H54 (cell line): Measurements from ENCODE around the gene RALGAPA1.

Experiments
- DNase-seq: peaks from one replicate; pipeline ENCODE4 v3.0.0; 2011; ENCODE audit warnings: low spot score, mixed read lengths; ENCODE audit not compliant: insufficient read length
- FAIRE-seq: peaks from 3 replicates; lab custom pipeline; 2011; peaks lifted over from hg19 to GRCh38; lab: Jason Lieb, UNC
- POLR2A ChIP-seq: IDR thresholded peaks from 2 replicates; pipeline ENCODE4 v1.6.1; 2011; ENCODE audit warnings: low read depth, mild to moderate bottlenecking, low read length

The RALGAPA1 gene

DNA sequence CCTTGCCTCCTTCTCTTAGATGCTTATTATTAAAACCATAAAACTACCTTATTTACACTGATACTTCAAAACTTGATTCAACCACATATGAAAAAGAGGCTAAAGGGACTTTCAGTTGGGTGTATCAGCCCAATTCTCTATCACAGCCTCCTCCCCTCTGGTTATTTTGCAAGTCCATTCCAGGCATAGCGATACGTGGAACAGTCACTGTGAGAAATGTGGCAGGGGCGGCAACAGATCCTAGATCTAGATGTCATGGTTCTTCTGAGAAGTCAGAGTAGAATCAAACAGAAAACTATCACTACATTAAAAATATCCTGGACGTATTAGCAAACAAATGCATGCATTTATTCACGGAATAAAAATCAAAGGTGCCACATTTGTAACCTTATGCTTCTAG, 83.2 kb downstream of the RALGAPA1 start:
- DNase-seq (no peak), FAIRE-seq (no peak)
- no peak for TF ChIP-seq POLR2A

DNA sequence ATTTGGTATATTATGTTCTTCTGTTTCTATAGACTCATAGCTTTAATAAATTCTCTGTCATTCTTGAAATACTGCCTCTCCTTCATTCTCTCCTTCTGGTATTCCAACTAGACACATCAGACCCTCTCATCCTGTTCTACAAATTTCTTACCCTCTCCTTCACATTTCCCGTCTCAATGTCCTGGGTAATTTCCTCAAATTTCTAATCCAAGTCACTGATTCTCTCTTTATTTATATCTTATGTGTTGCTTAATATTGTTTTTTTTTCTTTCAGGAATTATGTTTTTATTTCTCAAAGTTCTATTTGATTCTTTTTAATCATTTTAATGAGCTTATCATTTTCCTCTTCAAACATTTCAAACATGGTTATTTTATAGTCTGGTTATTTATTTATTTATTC, 94.0 kb downstream of the RALGAPA1 start:
- no peak for DNase-seq
- TF ChIP-seq POLR2A: no peak
- FAIRE-seq: no peak

DNA sequence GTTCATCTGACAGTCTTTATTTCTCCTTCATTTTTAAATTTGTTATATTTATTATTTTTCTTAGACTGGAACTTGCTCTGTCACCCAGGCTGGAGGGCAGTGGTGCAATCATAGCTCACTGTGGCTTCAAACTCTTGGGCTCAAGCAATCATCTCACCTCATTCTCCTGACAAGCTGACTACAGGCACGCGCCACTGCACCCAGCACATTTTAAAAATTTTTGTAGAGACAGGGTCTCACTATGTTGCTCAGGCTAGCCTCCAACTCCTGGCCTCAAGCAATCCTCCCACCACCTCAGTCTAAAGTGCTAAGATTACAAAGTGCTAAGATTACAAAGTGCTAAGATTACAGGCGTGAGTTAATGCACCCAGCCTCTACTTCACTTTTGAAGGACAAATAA, 96.6 kb downstream of the RALGAPA1 start:
- DNase-seq: no peak
- FAIRE-seq: no peak
- TF ChIP-seq POLR2A: no peak

- no peak for TF ChIP-seq POLR2A
- no peak for DNase-seq
- FAIRE-seq: no peak
Measured at GRCh38 chr14:35708062-35708461, 101.0 kb downstream of the RALGAPA1 start.

GRCh38 chr14:35705636-35706035, 103.5 kb downstream of the RALGAPA1 start:
- DNase-seq: no peak
- FAIRE-seq: no peak
- no peak for TF ChIP-seq POLR2A

DNA sequence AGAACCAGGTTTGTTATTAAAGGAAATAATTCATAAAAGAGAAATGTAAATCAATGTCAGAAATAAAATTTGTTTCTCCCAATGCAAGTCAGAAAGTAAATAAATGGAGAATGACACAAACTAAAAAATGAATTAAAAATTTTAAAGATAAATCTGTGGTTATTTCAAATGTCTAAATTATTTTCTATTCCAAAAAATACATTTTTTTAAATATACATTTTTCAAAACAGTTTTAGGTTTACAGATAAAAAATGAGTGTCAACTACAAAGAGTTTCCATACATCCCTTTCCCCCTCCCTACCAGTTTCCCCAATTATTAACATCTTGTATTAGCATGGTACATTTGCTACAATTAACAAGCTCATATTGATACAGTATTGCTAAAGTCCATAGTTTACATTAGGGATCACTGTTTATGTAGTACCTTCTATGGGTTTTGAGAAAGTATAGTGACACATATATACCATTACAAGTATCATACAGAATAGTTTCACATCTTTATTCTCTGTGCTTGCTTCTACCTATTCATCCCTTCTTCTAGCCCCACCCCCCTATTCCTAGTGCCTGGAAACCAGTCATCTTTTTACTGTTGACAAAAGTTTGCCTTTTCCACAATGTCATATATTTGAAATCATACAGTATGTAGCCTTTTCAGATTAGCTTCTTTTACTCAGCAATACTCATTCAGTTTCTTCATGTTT, 104.2 kb downstream of the RALGAPA1 start:
- DNase-seq (no peak), FAIRE-seq (no peak)
- no peak for TF ChIP-seq POLR2A

DNA sequence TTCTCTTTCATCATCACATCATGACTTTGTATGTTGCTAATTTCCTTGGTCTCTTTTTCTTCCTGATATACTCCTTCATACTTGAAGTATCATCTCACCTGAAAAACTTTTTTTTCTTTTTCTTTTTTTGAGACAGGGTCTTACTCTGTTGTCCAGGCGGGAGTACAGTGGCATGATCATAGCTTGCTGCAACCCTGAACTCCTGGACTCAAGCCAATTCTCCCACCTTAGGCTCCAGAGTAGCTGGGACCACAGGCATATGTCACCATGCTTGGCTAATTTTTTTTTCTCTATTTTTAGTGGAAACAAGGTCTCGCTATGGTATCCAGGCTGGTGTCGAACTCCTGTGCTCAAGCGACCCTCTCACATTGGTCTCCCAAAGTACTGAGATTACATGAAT, 107.6 kb downstream of the RALGAPA1 start:
- FAIRE-seq (no peak), DNase-seq (no peak)
- TF ChIP-seq POLR2A: no peak

GRCh38 chr14:35699791-35700444, 109.2 kb downstream of the RALGAPA1 start:
- FAIRE-seq: no peak
- DNase-seq: no peak
- no peak for TF ChIP-seq POLR2A

DNA sequence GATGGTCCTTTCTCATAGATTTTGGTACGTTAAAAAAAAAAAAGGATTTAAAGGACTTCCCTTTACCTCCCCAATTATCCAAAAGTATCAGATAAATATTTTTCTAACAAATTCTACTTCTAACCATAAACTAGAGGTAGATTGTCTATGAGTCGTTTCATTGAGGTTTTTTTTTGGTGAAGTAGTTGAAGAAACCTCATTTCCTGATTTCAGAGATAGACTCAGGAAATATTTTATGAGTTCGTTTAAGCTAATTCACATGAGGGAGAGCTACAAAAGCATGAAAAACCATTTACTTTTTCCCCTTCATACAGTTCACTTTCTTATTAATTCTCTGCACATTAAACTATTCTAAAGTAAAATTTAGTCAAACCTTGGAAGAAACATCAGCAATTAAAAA, 112.5 kb downstream of the RALGAPA1 start:
- FAIRE-seq: no peak
- no peak for TF ChIP-seq POLR2A

GRCh38 chr14:35696119-35696518, 113.0 kb downstream of the RALGAPA1 start:
- no peak for TF ChIP-seq POLR2A
- FAIRE-seq (no peak), DNase-seq (no peak)

More for the DNA sequence above, 112.5 kb downstream of the RALGAPA1 start:
- no peak for DNase-seq

- DNase-seq (no peak), FAIRE-seq (no peak)
- TF ChIP-seq POLR2A: no peak
Measured at GRCh38 chr14:35695647-35696046, 113.4 kb downstream of the RALGAPA1 start.

- no peak for DNase-seq
- no peak for FAIRE-seq
- no peak for TF ChIP-seq POLR2A
Measured at GRCh38 chr14:35695072-35695471, 114.0 kb downstream of the RALGAPA1 start.

DNA sequence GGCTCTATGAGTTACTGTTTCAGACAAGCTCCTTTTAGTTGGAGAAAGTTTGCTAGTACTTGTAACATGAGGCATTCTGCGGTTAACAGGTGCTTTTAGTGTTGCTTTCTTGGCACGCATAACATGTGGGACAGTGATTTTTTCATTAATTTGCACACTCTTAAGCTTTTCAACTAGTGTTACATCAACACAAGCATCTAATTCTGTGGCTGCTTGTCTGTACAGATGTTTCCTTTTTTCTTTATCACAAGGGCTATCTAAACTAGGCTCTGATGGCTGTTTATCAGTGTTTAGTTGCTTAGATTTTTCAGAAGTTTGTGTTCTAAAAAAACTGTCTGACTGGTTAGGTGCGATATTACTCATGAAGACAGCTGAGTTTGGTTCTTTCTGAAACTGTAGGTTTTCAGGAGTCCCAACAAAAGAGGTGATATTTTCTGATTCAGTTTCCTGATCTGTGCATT, 120.1 kb downstream of the RALGAPA1 start:
- no peak for FAIRE-seq
- DNase-seq: no peak
- TF ChIP-seq POLR2A: no peak

- no peak for TF ChIP-seq POLR2A
- no peak for FAIRE-seq
- DNase-seq: no peak
Measured at GRCh38 chr14:35688126-35688826, 120.8 kb downstream of the RALGAPA1 start.
